GM21619 (cell line): ENCODE measurements around the gene HS6ST3.

Source experiments
- ATAC-seq: cut with Tn5 transposase; IDR thresholded peaks from one replicate; pipeline ENCODE4 v1.9.1; 2021; ENCODE audit not compliant: unreplicated experiment

The HS6ST3 gene

GRCh38 chr13:96294930-96295881 is 205.3 kb downstream of the HS6ST3 start:
- no peak for ATAC-seq

- no peak for ATAC-seq
Observed at GRCh38 chr13:96297360-96297759, 207.5 kb downstream of the HS6ST3 start.

GRCh38 chr13:96299235-96299634 is 209.3 kb downstream of the HS6ST3 start:
- no peak for ATAC-seq

- no peak for ATAC-seq
Observed at GRCh38 chr13:96308568-96308967, 218.7 kb downstream of the HS6ST3 start.

GRCh38 chr13:96314974-96315373 is 225.1 kb downstream of the HS6ST3 start:
- ATAC-seq = no peak

GRCh38 chr13:96338030-96338429 is 248.1 kb downstream of the HS6ST3 start:
- no peak for ATAC-seq

GRCh38 chr13:96342286-96342685 is 252.4 kb downstream of the HS6ST3 start:
- no peak for ATAC-seq

GRCh38 chr13:96342852-96343465 is 253.1 kb downstream of the HS6ST3 start:
- no peak for ATAC-seq

- ATAC-seq = no peak
Observed at GRCh38 chr13:96346921-96347320, 257.0 kb downstream of the HS6ST3 start.

GRCh38 chr13:96373597-96373996 is 283.7 kb downstream of the HS6ST3 start:
- no peak for ATAC-seq

- no peak for ATAC-seq
Observed at GRCh38 chr13:96377835-96378234, 287.9 kb downstream of the HS6ST3 start.

GRCh38 chr13:96379967-96380366 is 290.1 kb downstream of the HS6ST3 start:
- no peak for ATAC-seq

- no peak for ATAC-seq
Observed at GRCh38 chr13:96381681-96382080, 291.8 kb downstream of the HS6ST3 start.

- no peak for ATAC-seq
Observed at GRCh38 chr13:96388598-96388997, 298.7 kb downstream of the HS6ST3 start.

GRCh38 chr13:96391606-96392005 is 301.7 kb downstream of the HS6ST3 start:
- ATAC-seq = no peak

- no peak for ATAC-seq
Observed at GRCh38 chr13:96397807-96398206, 307.9 kb downstream of the HS6ST3 start.

GRCh38 chr13:96398486-96398885 is 308.6 kb downstream of the HS6ST3 start:
- no peak for ATAC-seq

- no peak for ATAC-seq
Observed at GRCh38 chr13:96403241-96403640, 313.3 kb downstream of the HS6ST3 start.

GRCh38 chr13:96403651-96404050 is 313.7 kb downstream of the HS6ST3 start:
- no peak for ATAC-seq

- ATAC-seq = no peak
Observed at GRCh38 chr13:96415831-96416385, 326.0 kb downstream of the HS6ST3 start.

GRCh38 chr13:96417939-96418685 is 328.2 kb downstream of the HS6ST3 start:
- no peak for ATAC-seq
